Mesodermal cell (in vitro differentiated cells): ENCODE measurements around the gene TFAM.
"Not testable (repeated sequence)": the region's sequence is repeated elsewhere in the genome, so short reads cannot be mapped to it uniquely, and the experiment has no call there.

ENCODE experiments used
- H3K27ac ChIP-seq: 2 replicates; pipeline ENCODE4 v1.7.0; 2013; ENCODE audit warnings: mild to moderate bottlenecking, low read depth, low read length, moderate library complexity; ENCODE audit not compliant: severe bottlenecking
- H3K36me3 ChIP-seq: 2 replicates; pipeline ENCODE4 v1.7.1; 2013; ENCODE audit warnings: mild to moderate bottlenecking, low read length, moderate library complexity; ENCODE audit not compliant: control insufficient read depth, insufficient read depth
- H3K4me1 ChIP-seq: one replicate; pipeline ENCODE4 v1.7.1; 2013; ENCODE audit warnings: mild to moderate bottlenecking, low read length; ENCODE audit not compliant: insufficient read depth, control insufficient read depth, poor library complexity, severe bottlenecking
- H3K4me3 ChIP-seq: 2 replicates; pipeline ENCODE4 v1.7.0; 2013; ENCODE audit warnings: low read length, control low read depth, mild to moderate bottlenecking; ENCODE audit not compliant: insufficient read depth, poor library complexity, severe bottlenecking; ENCODE audit errors: extremely low read depth
- H3K9me3 ChIP-seq: 2 replicates; pipeline ENCODE4 v1.7.1; 2013; ENCODE audit warnings: mild to moderate bottlenecking, low read length, moderate library complexity; ENCODE audit not compliant: control insufficient read depth
- WGBS, 2 experiments: methylation state at CpG; one replicate each; pipeline ENCODE4 v1.1.5; 2013; ENCODE audit warnings: missing lambda C conversion rate in 2 of 2; ENCODE audit not compliant: insufficient coverage in 2 of 2; 5-methylcytosine and 5-hydroxymethylcytosine counted together

Gene TFAM

GRCh38 chr10:58400609-58401008 is 15.4 kb downstream of the TFAM start:
- peaks cover 15% of the 10 kb centered on the region for H3K36me3 ChIP-seq
- no peaks in the 10 kb centered on the region for H3K4me1 ChIP-seq
- H3K27ac ChIP-seq = no peak overlapping the region
- H3K4me3 ChIP-seq = no peak overlapping the region
- 80% methylated on average over 1 of the region's 1 CpG; no CpG with 5 or more reads in 1 of the 2 experiments for WGBS, 2 experiments
- H3K9me3 ChIP-seq = no peaks in the 10 kb centered on the region

DNA sequence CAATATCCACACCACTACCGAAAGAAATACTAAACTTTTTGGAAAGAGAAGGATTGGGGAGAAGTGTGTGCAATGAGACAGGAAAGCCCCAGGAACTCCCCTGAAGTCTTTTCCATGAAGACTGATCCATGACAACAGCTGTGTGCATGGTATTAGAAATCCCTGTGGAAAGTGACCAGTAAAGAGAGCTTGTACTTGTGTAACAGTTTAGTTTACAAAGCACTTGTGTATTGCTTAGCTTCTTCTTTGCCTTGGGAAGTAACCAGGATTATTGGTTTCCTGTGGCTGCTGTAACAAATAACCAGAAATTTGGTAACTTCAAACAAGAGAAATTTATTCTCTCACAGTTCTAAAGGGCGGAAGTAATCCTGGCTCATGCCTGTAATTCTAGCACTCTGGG is 18.8 kb downstream of the TFAM start:
- WGBS, 2 experiments = 89 to 100% methylated on average over 1 of the region's 2 CpGs
- Histone ChIP-seq H3K27ac (no peak overlapping the region), H3K4me1 (no peaks in the 10 kb centered on the region), H3K9me3 (no peaks in the 10 kb centered on the region), H3K36me3 (no peaks in the 10 kb centered on the region), H3K4me3 (no peak overlapping the region)

DNA sequence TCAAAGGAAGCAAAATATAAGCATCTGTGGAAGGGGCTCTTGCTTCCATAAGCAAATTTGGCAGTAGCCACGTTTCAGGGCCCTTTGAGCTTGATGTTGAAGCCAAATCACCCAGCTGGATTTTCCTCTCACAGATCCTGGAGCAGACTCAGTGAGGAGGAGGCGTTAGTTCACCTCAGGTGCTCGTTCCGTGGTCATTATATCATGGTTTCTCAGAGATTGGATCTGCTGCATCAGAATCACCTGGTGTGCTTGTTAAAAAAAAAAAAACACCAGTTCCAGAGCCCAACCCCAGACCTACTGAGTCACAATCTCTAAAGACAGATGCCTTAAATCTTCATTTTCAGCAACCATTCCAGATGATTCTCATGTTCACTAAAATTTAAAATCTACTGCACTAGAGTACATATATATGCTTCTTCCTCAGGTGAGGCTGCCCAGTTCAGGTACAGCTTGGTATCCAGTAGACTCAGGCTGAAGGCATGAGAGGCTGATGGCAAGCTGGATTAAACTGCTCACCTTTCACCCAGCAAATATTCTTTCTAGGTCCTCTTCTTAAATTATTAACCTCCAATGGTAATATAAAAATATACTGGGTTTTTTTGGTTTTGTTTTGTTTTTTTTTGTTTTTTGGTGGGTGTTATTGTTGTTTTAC is 24.9 kb downstream of the TFAM start:
- H3K4me3 ChIP-seq = no peak overlapping the region
- WGBS, 2 experiments = 57 to 65% methylated on average over 2 to 4 of the region's 4 CpGs
- H3K9me3 ChIP-seq = no peaks in the 10 kb centered on the region
- H3K27ac ChIP-seq = no peak overlapping the region
- H3K4me1 ChIP-seq = no peaks in the 10 kb centered on the region
- H3K36me3 ChIP-seq = no peaks in the 10 kb centered on the region

DNA sequence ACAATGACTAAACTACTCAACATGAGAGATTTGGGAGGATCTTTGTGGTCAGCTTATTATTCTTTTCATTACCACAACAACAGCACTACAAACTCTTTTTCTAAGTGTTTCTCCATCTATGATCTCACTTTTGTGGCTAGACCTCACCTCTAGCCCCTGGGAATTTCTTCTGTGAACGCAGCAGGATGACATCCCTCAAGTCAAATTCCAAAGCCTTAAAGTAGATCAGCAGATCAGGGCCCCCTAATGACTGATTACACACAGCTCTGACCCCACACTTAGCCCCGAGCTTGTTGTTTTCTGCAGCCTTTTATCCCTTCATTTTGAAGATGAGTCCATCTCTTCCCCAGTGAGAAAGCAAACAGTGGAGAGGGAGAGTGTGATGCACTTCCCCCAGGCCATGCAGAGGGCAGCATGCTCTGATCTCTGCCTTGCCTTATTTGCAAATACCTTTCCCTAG is 27.3 kb downstream of the TFAM start:
- 57 to 83% methylated on average over 1 of the region's 2 CpGs for WGBS, 2 experiments
- H3K36me3 ChIP-seq = no peaks in the 10 kb centered on the region
- no peaks in the 10 kb centered on the region for H3K9me3 ChIP-seq
- H3K4me3 ChIP-seq = no peak overlapping the region
- H3K27ac ChIP-seq = no peak overlapping the region
- no peaks in the 10 kb centered on the region for H3K4me1 ChIP-seq

GRCh38 chr10:58414270-58415041 is 29.2 kb downstream of the TFAM start:
- 66 to 83% methylated on average over 1 to 4 of the region's 5 CpGs for WGBS, 2 experiments
- no peak overlapping the region for H3K27ac ChIP-seq
- no peak overlapping the region for H3K4me3 ChIP-seq
- H3K36me3 ChIP-seq = no peaks in the 10 kb centered on the region
- no peaks in the 10 kb centered on the region for H3K4me1 ChIP-seq
- no peaks in the 10 kb centered on the region for H3K9me3 ChIP-seq

DNA sequence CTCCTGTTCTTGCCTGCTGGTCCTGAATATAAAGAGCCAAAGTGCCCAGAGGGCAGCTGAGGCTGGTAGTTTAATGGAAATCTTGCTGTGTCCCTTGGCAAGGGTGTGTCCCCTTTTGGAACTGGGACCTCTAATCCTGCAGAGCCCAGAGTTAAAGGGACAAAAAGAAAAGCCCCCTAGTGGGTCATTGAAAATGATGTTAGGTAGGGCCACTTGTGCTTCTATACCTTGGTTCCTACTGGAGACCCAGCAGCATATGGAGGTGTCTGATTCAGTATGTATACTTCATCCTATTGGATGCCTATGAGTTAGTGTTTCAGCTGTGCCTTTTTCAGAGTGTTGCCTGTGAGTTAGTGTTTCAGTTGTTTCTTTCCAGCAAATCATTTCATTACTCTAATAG is 30.5 kb downstream of the TFAM start:
- Histone ChIP-seq H3K9me3 (no peaks in the 10 kb centered on the region), H3K4me3 (no peak overlapping the region), H3K27ac (no peak overlapping the region), H3K4me1 (no peaks in the 10 kb centered on the region), H3K36me3 (no peaks in the 10 kb centered on the region)

DNA sequence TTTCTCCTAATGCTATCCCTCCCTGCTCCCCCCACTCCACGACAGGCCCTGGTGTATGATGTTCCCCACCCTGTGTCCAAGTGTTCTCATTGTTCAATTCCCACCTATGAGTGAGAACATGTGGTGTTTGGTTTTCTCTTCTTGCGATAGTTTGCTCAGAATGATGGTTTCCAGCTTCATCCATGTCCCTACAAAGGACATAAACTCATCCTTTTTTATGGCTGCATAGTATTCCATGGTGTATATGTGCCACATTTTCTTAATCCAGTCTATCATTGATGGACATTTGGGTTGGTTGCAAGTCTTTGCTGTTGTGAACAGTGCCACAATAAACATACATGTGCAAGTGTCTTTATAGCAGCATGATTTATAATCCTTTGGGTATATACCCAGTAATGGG is 32.7 kb downstream of the TFAM start:
- not testable (repeated sequence) for H3K36me3 ChIP-seq, H3K4me1 ChIP-seq
- no CpG with 5 or more reads among the region's 2 CpGs for WGBS, 2 experiments

GRCh38 chr10:58424176-58424575 is 39.0 kb downstream of the TFAM start:
- Histone ChIP-seq H3K27ac (no peak overlapping the region), H3K9me3 (no peaks in the 10 kb centered on the region), H3K36me3 (no peaks in the 10 kb centered on the region), H3K4me1 (no peaks in the 10 kb centered on the region), H3K4me3 (no peak overlapping the region)
- 60% methylated on average over 1 of the region's 1 CpG; no CpG with 5 or more reads in 1 of the 2 experiments for WGBS, 2 experiments

More for the DNA sequence above, 32.7 kb downstream of the TFAM start:
- not testable (repeated sequence) for H3K27ac ChIP-seq, H3K9me3 ChIP-seq, H3K4me3 ChIP-seq

DNA sequence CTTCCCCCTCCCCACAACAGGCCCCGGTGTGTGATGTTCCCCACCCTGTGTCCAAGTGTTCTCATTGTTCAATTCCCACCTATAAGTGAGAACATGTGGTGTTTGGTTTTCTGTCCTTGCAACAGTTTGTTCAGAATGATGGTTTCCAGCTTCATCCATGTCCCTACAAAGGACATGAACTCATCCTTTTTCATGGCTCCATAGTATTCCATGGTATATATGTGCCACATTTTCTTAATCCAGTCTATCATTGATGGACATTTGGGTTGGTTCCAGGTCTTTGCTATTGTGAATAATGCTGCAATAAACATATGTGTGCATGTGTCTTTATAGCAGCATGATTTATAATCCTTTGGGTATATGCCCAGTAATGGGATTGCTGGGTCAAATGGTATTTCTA is 43.2 kb downstream of the TFAM start:
- H3K27ac ChIP-seq, H3K9me3 ChIP-seq, H3K4me3 ChIP-seq, H3K4me1 ChIP-seq, H3K36me3 ChIP-seq: not testable (repeated sequence)
- no CpG with 5 or more reads among the region's 1 CpG for WGBS, 2 experiments

GRCh38 chr10:58431903-58432302 is 46.7 kb downstream of the TFAM start:
- Histone ChIP-seq H3K4me1 (peaks cover 10% of the 10 kb centered on the region), H3K4me3 (no peak overlapping the region), H3K27ac (no peak overlapping the region), H3K9me3 (no peaks in the 10 kb centered on the region), H3K36me3 (no peaks in the 10 kb centered on the region)
- 74 to 87% methylated on average over 2 of the region's 2 CpGs for whole genome bisulfite sequencing, 2 experiments

- H3K9me3 ChIP-seq = no peaks in the 10 kb centered on the region
- H3K36me3 ChIP-seq = no peaks in the 10 kb centered on the region
- H3K4me3 ChIP-seq = no peak overlapping the region
- H3K4me1 ChIP-seq = peaks cover 10% of the 10 kb centered on the region
- no peak overlapping the region for H3K27ac ChIP-seq
- WGBS, 2 experiments = 80% methylated on average over 1 of the region's 2 CpGs; no CpG with 5 or more reads in 1 of the 2 experiments
These were observed 47.9 kb downstream of the TFAM start for GRCh38 chr10:58433066-58433465.
